Upper lobe of left lung (tissue), 6 donors: ENCODE results near the gene CNTNAP5. TPM values are rescaled to one million over a fixed set of nuclear protein-coding genes. Genes with fewer than 3 reads are reported as not detected.

ENCODE experiments used
- ATAC-seq, 2 donors: fragments of 200-7000 bp; cut with Tn5 transposase; one replicate each; pipeline ENCODE4 v1.9.1; 2022; ENCODE audit warnings: mild to moderate bottlenecking in 2 of 2, moderate library complexity in 2 of 2; ENCODE audit not compliant: low FRiP score in 2 of 2
- DNase-seq, 2 donors: peaks; one replicate each; pipeline ENCODE4 v3.0.0-alpha.2; 2019 to 2020
- H3K27ac ChIP-seq, 4 donors: fragments of 200-600 bp; sonication (generic); one replicate each; pipeline ENCODE4 v1.5.1; 2016 to 2019
- H3K27me3 ChIP-seq, 4 donors: fragments of 200-600 bp; sonication (generic); one replicate each; pipeline ENCODE4 v1.5.1; 2017 to 2019
- H3K36me3 ChIP-seq, 4 donors: fragments of 200-600 bp; sonication (generic); one replicate each; pipeline ENCODE4 v1.5.1; 2016 to 2019
- H3K4me1 ChIP-seq, 4 donors: fragments of 200-600 bp; sonication (generic); one replicate each; pipeline ENCODE4 v1.5.1; 2018 to 2019
- H3K4me3 ChIP-seq, 4 donors: fragments of 200-600 bp; sonication (generic); one replicate each; pipeline ENCODE4 v1.5.1; 2017 to 2019; ENCODE audit warnings: mild to moderate bottlenecking in 2 of 4, moderate library complexity in 1 of 4
- H3K9me3 ChIP-seq, 4 donors: fragments of 200-600 bp; sonication (generic); one replicate each; pipeline ENCODE4 v1.5.1; 2018 to 2019
- EP300 ChIP-seq, 4 donors: sonication (generic); formaldehyde crosslinking; IDR thresholded peaks; one replicate each; pipeline ENCODE4 v1.5.1; 2017; ENCODE audit warnings: antibody characterized with exemption in 4 of 4, control low read depth in 2 of 4
- POLR2A ChIP-seq, 4 donors: fragments of 450-650 bp; IDR thresholded peaks; one replicate each; pipeline ENCODE4 v1.5.1; 2016 to 2017; ENCODE audit warnings: antibody characterized with exemption in 4 of 4, mild to moderate bottlenecking in 2 of 4
- POLR2AphosphoS5 ChIP-seq, 2 donors: sonication (generic); formaldehyde crosslinking; IDR thresholded peaks; one replicate each; pipeline ENCODE4 v1.5.1; 2017; ENCODE audit warnings: antibody characterized with exemption in 2 of 2
- WGBS, 2 donors: methylation state at CpG; one replicate each; pipeline ENCODE4 v1.1.5; 2017 to 2018; 5-methylcytosine and 5-hydroxymethylcytosine counted together
- total RNA-seq, 6 donors: library from RNA; depleted of rRNA in 4 of 6; stranded (reverse); fragments of >200 nt in 4 of 6; gene quantifications; one replicate each; pipeline versions ENCODE4 v1.1.0 to v1.2.1, GENCODE V29; 2016 to 2021
- TF ChIP-seq, protein P1 (sequence below), 6 experiments: fragments of 450-650 bp in 4 of 6; fragments of 200-600 bp in 2 of 6; sonication (generic) in 2 of 6; IDR thresholded peaks; one replicate each; pipeline ENCODE4 v1.5.1; 2016 to 2019; ENCODE audit warnings: antibody characterized with exemption in 6 of 6
- donor health status: DM: no; HTN: no; CAD: no; lungs with moderate emphysema.
- donor health status: DM: no; HTN: yes; CAD: no; lungs with severe emphysema.

CNTNAP5 gene
- total RNA-seq, 6 donors from 2014 or later: not detected

DNA sequence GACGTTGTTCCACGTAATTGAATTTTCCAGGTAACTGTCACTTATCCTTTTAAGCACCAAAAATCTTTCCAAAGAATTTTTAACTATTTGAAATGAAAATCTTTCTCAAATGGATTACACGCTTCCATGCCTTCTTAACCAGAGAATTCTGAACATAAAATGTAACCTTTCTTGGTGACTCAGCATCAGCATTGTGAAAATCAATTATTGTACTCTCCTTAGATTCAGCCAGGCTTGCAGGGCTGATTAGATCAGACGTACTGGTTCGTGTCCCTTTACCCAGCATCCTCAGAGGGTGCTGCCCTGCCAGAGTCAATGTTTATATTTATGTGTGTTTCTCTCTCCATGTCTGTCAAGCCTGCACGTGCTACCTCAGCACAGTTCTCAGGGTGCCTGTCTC lies 623.9 kb downstream of the CNTNAP5 start:
- H3K9me3 ChIP-seq: no peaks in the 10 kb centered on the region
- DNase-seq: no peak
- no peak overlapping the region for H3K4me3 ChIP-seq
- 75 to 80% methylated on average over 6 of the region's 6 CpGs for WGBS, 2 donors
- H3K4me1 ChIP-seq: no peaks in the 10 kb centered on the region
- H3K27ac ChIP-seq: no peak overlapping the region
- no peaks in the 10 kb centered on the region for H3K36me3 ChIP-seq
- no peak for TF ChIP-seq POLR2A (IDR thresholded peaks at IDR 0.05)
- no peak for TF ChIP-seq POLR2AphosphoS5 (IDR thresholded peaks at IDR 0.05)
- TF ChIP-seq EP300 (IDR thresholded peaks at IDR 0.05): no peak
- TF ChIP-seq, protein P1, sequence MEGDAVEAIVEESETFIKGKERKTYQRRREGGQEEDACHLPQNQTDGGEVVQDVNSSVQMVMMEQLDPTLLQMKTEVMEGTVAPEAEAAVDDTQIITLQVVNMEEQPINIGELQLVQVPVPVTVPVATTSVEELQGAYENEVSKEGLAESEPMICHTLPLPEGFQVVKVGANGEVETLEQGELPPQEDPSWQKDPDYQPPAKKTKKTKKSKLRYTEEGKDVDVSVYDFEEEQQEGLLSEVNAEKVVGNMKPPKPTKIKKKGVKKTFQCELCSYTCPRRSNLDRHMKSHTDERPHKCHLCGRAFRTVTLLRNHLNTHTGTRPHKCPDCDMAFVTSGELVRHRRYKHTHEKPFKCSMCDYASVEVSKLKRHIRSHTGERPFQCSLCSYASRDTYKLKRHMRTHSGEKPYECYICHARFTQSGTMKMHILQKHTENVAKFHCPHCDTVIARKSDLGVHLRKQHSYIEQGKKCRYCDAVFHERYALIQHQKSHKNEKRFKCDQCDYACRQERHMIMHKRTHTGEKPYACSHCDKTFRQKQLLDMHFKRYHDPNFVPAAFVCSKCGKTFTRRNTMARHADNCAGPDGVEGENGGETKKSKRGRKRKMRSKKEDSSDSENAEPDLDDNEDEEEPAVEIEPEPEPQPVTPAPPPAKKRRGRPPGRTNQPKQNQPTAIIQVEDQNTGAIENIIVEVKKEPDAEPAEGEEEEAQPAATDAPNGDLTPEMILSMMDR (IDR thresholded peaks at IDR 0.05): no peak
- no peak for ATAC-seq
- H3K27me3 ChIP-seq: no peaks in the 10 kb centered on the region

DNA sequence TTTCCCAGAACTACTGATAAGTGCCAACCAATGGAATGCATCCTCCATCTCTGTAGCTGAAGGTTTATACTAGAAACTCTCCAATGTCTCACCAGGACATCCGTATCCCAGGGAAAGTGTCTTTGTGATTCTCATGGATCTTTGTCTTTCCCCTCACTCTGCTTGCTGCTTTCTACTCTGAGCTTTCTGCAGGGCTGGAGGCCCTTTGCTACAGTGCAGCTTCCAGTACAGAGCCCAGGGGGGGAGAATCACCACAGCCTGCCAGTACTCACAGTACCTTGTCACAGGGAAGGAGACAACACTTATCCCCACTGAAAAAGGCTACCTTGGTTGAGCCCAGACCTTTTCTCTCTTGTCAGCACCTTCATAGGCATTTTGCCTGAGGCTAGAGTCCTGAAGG lies 627.0 kb downstream of the CNTNAP5 start:
- Histone ChIP-seq H3K36me3 (no peaks in the 10 kb centered on the region), H3K27me3 (no peaks in the 10 kb centered on the region), H3K4me1 (no peaks in the 10 kb centered on the region), H3K9me3 (no peaks in the 10 kb centered on the region), H3K27ac (no peak overlapping the region), H3K4me3 (no peak overlapping the region)
- no peak for DNase-seq
- 90 to 91% methylated on average over 1 of the region's 1 CpG for WGBS, 2 donors
- no peak for TF ChIP-seq POLR2A (IDR thresholded peaks at IDR 0.05)
- TF ChIP-seq, protein P1 (IDR thresholded peaks at IDR 0.05): no peak
- no peak for TF ChIP-seq POLR2AphosphoS5 (IDR thresholded peaks at IDR 0.05)
- no peak for TF ChIP-seq EP300 (IDR thresholded peaks at IDR 0.05)
- ATAC-seq: no peak

DNA sequence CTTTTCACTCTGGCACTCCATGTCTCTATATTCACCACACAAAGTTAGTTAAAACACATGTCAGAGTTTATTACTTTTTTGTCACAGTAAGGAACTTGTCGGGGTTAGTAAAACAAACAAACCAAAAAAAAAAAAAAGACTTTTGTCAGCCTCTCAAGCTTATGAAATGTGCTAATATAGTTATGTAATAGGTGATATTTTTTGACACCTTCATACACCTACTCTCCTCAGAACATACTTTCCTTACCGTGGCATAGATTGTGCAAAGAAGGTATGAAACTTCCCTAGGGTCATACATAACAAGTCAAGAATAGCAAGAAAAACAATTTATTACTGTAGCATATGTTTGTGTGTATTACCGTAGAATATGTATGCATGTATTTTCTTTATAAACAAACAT lies 633.3 kb downstream of the CNTNAP5 start:
- no peaks in the 10 kb centered on the region for H3K9me3 ChIP-seq
- ATAC-seq: no peak
- H3K4me1 ChIP-seq: no peaks in the 10 kb centered on the region
- DNase-seq: no peak
- H3K27me3 ChIP-seq: no peaks in the 10 kb centered on the region
- no peak overlapping the region for H3K27ac ChIP-seq
- no peak for TF ChIP-seq POLR2A (IDR thresholded peaks at IDR 0.05)
- TF ChIP-seq EP300 (IDR thresholded peaks at IDR 0.05): no peak
- TF ChIP-seq POLR2AphosphoS5 (IDR thresholded peaks at IDR 0.05): no peak
- TF ChIP-seq, protein P1 (IDR thresholded peaks at IDR 0.05): no peak
- no peaks in the 10 kb centered on the region for H3K36me3 ChIP-seq
- no peak overlapping the region for H3K4me3 ChIP-seq
- WGBS, 2 donors: 63 to 75% methylated on average over 3 of the region's 3 CpGs

DNA sequence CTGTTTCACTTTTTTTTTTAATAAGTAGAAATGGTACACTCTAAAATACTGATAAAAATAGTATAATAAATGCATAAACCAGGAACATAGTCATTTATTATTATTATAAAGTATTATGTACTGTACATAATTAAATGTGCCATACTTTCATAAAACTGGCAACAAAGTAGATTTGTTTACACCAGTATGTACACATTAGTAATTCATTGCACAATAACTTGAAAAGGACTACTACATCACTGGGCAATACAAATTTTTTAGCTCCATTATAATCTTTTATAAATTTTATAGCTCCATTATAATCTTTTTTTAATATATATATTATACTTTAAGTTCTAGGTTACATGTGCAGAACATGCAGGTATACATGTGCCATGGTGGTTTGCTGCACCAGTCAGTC lies 636.5 kb downstream of the CNTNAP5 start:
- H3K4me3 ChIP-seq: no peak overlapping the region
- no peaks in the 10 kb centered on the region for H3K36me3 ChIP-seq
- H3K27ac ChIP-seq: no peak overlapping the region
- no peaks in the 10 kb centered on the region for H3K4me1 ChIP-seq
- DNase-seq (no peak), ATAC-seq (no peak)
- TF ChIP-seq, protein P1 (IDR thresholded peaks at IDR 0.05): no peak
- TF ChIP-seq EP300 (IDR thresholded peaks at IDR 0.05) (no peak), POLR2AphosphoS5 (IDR thresholded peaks at IDR 0.05) (no peak), POLR2A (IDR thresholded peaks at IDR 0.05) (no peak)
- no peaks in the 10 kb centered on the region for H3K9me3 ChIP-seq
- no peaks in the 10 kb centered on the region for H3K27me3 ChIP-seq

DNA sequence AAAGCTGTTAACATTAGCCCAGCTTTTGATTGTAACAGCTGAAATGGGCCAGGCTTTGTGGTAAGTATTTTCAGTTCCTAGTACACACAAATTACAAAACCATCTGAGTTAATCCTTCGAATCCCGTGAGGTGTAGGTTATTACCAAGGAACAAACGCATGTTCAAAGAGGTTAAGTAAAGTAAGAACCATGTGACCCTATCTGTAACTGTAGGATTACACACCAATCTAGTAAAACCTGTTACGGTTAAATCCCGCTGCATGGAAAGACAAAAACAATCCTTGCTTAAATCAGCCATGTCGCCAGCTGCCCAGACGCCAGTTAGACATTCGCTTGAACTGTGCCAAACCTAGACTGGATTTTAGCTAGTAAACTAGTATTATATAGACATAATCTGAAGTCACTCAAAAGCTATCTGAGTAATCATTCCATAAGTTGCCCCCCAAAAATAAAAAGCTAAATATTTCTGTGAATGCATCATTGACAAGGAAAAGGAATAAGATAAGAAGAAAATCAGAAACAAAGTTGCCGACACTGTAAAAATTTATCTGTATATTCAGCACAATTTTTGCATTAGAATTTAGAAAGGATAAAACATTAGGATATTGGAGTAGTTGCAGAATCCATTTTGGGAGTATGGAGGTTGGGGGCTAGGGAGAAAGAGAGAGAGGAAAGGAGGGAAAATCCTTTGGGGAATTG lies 638.0 kb downstream of the CNTNAP5 start:
- H3K9me3 ChIP-seq: no peaks in the 10 kb centered on the region
- H3K36me3 ChIP-seq: no peaks in the 10 kb centered on the region
- WGBS, 2 donors: 90 to 96% methylated on average over 9 of the region's 9 CpGs
- H3K27ac ChIP-seq: no peak overlapping the region
- H3K4me1 ChIP-seq: no peaks in the 10 kb centered on the region
- ATAC-seq: no peak
- TF ChIP-seq EP300 (IDR thresholded peaks at IDR 0.05): no peak
- TF ChIP-seq, protein P1 (IDR thresholded peaks at IDR 0.05): no peak
- no peak for TF ChIP-seq POLR2AphosphoS5 (IDR thresholded peaks at IDR 0.05)
- no peak for TF ChIP-seq POLR2A (IDR thresholded peaks at IDR 0.05)
- H3K27me3 ChIP-seq: no peaks in the 10 kb centered on the region
- DNase-seq: no peak
- H3K4me3 ChIP-seq: no peak overlapping the region
